HG02678 (cell line): ENCODE data around the gene CUX1.
"Not testable (repeated sequence)": the region's sequence is repeated elsewhere in the genome, so short reads cannot be mapped to it uniquely, and the experiment has no call there.

Experiments used
- ATAC-seq: cut with Tn5 transposase; IDR thresholded peaks from one replicate; pipeline ENCODE4 v1.9.1; 2021; ENCODE audit warnings: mild to moderate bottlenecking, moderate library complexity; ENCODE audit not compliant: unreplicated experiment

Gene CUX1

DNA sequence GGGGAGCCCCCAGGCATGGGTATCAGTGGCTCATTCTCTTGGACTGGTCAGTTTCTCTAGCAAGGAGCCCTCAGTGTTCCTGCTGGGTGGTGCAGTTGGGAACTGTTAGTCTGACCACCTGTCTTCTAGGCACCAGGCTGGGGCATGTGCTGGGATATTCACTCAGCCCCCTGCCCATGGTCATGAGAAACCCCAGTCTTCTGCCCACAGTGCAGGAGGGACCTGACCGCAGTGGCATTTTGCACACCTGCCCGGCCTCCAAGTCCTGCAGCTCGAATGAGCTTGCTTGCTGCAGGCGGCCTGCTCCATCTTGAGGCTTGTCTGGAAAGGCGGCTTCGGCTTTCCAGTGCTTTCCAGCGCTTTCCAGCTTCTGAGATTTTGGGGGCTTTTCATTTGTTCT is 36.3 kb downstream of the CUX1 start:
- ATAC-seq, result no peak

GRCh38 chr7:101854084-101854865 is 36.8 kb downstream of the CUX1 start:
- ATAC-seq, result no peak

GRCh38 chr7:101856473-101857357 is 39.3 kb downstream of the CUX1 start:
- peak; percentile 92 for ATAC-seq

DNA sequence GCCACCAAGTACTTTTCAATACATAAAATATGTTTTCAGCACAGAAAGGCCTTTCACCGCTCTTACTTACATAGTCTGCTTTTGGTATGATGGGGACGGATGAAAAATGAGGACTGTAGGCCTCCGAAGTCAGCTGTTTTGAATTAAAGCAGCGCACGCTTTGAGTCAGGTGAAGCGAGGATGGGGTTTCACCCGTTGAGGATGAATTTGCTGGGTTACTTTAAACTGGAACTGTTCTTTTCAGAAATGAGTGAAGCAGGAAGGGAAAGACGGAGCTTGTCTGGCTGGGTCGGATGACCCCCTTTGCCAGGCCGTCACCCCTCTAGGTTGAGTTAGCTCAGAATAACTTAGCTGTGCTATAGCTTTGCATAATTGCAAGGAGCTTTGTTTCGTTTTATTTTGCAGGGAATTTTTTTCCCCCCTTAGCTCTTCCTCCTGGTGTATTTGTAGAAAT is 40.0 kb downstream of the CUX1 start:
- no peak for ATAC-seq

GRCh38 chr7:101858437-101859385 is 41.3 kb downstream of the CUX1 start:
- no peak for ATAC-seq

DNA sequence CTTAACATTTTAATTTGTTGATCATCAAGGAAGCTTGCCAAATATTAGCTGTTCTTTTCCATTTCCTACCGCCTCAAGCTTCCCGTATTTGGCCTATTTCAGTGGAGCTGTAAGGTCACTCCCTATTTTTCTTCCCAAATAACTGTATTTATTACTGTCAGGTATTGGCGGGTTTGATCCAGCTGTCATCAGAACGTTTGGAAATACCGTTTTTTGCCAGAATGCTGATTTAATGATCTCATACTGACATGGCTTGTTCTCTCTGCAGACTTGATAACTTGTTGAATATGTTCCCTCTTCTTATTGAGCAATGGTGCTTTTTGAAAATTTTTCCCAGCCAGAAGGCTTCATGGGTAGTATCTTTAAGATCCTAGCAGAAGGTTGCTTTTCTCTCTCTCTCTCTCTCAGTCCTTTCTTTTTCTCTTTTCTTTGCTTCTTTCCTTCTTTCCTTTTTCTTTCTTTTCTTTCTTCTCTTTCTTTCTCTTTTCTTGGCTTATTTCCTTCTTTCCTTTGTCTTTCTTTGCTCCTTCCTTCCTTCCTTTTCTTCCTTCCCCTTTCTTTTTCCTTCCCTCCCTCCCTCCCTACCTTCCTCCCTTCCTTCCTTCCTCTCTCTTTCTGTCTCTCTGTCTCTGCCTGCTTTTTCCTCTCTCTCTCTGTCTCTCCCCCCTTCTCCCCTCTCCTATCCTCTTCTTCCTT is 42.1 kb downstream of the CUX1 start:
- no peak for ATAC-seq

- no peak for ATAC-seq
Observed at GRCh38 chr7:101860316-101861217, 43.1 kb downstream of the CUX1 start.

GRCh38 chr7:101861218-101861775 is 43.9 kb downstream of the CUX1 start:
- ATAC-seq, result no peak

- no peak for ATAC-seq
Observed at GRCh38 chr7:101862280-101863220, 45.1 kb downstream of the CUX1 start.

DNA sequence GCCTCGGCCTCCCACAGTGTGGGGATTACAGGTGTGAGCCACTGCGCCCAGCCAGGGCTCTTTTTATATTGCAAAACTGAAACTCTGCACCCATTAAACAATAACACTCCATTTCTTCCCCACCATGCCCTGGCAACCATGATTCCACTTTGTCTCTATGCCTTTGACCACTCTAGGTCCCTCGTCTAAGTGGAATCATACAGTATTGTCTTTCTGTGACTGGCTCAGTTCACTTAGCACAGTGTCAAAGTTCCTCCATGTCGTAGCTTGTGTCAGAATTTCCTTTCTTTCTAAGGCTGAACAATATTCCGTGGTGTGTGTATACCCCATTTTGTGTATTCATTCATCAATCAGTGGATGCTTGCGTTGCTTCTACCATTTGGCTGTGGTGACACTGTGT is 46.2 kb downstream of the CUX1 start:
- no peak for ATAC-seq

DNA sequence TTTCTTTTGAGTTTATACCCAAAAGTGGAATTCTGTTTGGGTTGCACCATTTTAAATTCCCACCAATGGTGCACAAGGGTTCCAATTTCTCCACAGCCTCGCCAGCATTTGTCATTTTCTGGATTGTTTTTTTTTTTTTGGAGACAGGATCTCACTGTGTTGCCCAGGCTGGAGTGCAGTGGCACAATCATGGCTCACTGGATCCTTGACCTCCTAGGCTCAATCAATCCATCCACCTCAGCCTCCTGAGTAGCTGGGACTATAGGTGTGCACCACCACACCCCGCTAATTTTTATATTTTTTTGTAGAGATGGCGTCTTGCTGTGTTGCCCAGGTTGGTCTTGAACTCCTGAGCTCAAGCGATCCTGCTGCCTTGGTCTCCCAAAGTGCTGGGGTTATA is 46.6 kb downstream of the CUX1 start:
- no peak for ATAC-seq

DNA sequence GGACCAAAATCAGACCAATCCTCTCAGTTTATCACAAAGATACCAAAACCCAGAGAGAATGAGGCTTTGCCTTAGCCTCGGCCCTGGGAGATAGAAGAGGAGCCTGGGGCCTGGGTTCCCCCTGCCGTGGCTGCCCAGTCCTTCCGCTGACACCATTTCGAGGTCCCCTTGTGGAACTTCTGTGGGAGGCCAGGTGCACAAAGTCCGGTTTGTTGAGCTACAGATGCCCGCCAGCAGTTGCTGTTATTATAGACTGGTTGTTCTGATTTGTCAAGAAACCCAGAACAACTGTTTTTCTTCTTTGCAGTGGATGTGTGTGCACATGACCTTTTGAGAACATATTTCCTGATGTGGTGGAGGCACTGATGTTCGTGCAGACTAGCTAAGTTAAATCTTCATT is 47.6 kb downstream of the CUX1 start:
- ATAC-seq, result no peak

DNA sequence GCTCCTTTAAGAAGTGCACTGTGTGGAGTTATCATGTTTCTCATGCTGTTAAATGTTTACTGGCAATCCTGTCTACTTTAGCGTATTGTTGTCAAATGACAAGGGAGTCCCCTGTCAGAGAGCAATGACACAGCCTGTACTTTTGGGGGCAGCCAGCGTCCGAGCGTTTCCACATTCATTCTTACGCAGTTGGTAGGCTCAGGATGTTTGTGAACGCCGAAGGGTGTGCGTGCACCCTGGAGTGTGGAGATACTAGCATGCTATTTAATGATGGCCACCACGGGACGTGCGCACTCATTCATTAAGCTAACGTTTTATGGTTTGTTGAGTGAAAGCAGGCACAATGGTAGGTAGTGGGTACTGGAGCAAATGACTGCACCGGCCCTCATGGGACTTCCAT is 48.0 kb downstream of the CUX1 start:
- ATAC-seq, result no peak

- no peak for ATAC-seq
Observed at GRCh38 chr7:101866328-101866727, 48.9 kb downstream of the CUX1 start.

- no peak for ATAC-seq
Observed at GRCh38 chr7:101867265-101867664, 49.8 kb downstream of the CUX1 start.

DNA sequence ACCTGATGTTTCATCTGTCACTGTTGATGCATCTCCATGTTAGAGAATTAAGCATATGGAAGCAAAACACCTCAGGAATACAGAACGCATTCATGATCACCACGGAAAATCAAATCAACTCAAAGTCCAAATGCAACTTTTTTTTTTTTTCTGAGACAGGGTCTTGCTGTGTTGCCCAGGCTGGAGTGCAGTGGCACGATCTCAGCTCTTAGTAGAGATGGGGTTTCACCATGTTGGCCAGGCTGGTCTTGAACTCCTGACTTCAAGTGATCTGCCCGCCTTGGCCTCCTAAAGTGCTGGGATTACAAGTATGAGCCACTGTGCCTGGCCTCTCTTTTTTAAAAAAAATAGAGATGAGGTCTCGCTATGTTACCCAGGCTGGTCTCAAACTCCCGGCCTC is 50.3 kb downstream of the CUX1 start:
- not testable (repeated sequence) for ATAC-seq

GRCh38 chr7:101868191-101868950 is 50.9 kb downstream of the CUX1 start:
- ATAC-seq, result no peak
